GM21786 (cell line): Measurements from ENCODE around the gene GJA1.
"Not testable (repeated sequence)": the region's sequence is repeated elsewhere in the genome, so short reads cannot be mapped to it uniquely, and the experiment has no call there.

Source experiments
- ATAC-seq: cut with Tn5 transposase; IDR thresholded peaks from one replicate; pipeline ENCODE4 v1.9.1; 2021; ENCODE audit not compliant: unreplicated experiment

The GJA1 gene

DNA sequence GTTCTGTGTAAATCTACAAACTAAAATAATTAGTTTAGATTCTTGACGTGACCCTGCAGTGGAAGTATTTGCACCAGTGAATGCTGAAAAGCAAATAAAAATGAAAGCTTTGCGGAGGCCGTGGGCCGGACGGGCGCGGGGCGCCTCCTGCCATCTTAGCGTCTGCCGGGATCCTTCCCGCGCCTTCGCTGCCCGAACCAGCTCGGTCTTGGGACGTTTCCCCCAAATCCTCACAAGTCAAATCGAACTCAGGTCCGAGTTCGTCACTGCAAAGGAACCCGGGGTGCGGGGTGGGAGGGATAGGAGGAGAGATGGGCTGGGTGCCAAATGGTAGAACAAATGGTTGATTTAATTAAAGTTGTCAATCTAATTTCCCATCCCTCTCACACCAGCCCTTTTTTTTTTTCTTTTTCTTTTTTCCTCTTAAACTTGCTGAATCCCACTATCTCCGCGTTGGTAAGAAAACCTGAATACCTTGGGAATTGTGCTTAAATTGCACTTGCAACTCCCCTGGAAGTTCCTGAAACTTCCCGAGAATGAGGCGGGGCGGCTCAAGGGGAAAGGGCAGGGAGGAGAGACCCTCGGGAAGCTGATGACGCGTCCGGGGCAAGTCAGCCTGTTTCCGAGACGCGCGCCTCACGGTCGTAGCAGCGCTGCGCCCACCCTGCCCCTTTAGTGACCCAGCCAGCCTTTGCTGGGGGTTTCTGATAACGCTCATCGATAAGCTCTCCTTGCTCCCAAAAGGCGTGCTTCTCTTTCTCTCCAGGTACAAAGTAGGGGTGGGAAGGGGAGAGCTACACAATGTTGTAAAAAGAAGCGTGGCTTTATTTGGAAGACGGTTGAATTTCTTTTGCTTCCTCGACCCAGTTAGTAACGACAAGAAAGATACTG lies 1.8 kb downstream of the GJA1 start:
- no peak for ATAC-seq

DNA sequence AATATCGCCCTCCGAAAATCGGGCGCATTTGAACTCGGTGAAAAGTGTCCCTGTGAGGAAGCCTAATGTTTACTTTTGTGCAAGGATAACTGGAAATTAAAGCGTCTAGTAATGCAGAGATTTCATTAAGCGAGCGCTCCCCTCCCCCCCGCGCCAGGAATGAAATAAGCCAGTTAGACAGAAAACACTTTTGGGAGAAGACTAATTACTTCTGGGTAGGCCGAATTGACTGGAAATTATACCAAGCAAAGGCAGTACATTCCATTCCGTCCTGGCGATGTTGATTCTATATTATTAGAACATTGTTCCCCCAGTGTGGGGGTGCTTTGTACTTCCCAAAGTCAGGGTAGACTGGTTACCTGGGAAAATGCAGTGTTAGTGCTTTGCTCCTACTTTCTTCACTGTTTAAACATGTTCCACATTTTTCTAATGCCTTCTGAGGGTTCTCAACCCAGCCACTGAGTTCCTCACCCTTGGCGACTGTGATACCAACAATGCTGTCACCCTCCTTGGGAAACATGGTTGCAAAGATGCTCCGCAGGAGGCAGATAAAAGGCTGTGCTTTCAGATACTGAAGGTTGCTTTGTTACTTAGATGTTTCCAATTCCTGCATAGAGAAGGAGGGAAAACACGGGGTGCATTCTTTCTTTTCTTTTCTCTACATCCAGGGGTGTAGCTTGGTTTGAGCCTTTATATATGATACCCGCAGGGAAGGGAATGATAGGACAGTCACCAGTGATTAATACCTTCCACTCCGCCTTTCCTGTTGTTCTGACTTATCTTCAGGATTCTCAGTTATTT lies 2.6 kb downstream of the GJA1 start:
- no peak for ATAC-seq

DNA sequence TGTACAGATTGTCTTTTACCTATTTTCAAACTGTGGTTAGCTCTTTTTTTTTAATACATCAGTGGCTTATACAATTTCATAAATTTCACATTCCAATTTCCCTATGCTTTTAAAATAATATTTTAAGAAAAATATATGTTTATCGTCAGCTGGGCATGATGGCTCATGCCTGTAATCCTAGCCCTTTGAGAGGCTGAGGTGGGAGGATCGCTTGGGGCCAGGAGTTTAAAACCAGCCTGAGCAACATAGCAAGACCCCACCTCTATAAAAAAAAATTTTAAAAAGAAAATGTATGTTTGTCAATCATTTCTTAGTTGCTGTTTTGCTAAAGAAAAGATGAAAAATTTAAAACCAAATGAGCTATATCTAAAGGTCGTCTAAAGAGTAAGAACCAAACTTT lies 3.4 kb downstream of the GJA1 start:
- ATAC-seq = no peak

GRCh38 chr6:121439475-121439874 lies 4.0 kb downstream of the GJA1 start:
- no peak for ATAC-seq

DNA sequence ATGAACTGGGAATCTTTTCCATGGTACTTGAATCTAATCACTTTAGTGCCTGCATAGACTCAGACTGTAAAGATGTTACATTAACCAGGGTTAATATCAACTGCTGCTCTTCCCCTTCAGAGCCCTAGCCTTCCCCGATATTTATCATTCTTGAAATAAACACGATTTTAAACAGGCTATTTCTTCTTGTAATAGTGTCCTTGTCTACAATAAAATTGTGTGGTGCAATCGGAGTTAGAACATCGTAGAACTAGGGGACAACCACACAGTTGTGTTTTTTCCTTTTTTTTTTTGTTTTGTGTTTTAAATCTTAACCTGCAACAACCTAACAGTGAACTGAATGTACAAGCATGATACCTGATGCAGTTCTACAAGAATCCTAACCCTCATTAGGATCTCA lies 4.5 kb downstream of the GJA1 start:
- ATAC-seq = no peak

DNA sequence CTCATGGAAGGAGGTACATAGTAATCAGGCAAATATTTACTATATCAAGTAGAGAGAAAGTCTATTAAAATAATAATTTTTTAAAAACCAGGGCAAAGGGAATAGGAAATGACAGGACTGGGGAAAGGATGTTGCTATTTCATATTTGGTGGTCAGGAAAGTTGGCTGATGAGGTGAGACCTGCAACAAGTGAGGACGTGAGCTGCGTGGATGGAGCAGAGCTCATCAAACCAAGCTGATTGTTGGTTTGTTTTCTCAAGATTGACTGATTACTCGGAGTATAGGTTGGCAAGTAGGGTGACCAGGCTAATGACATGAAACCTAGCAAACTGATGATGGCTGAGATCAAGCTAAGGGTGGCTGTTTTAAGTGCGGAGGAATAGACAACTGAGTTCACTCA lies 6.0 kb downstream of the GJA1 start:
- no peak for ATAC-seq

- ATAC-seq = no peak
Observed at GRCh38 chr6:121442576-121442975, 7.1 kb downstream of the GJA1 start.

GRCh38 chr6:121443971-121444541 lies 8.6 kb downstream of the GJA1 start:
- ATAC-seq = no peak

DNA sequence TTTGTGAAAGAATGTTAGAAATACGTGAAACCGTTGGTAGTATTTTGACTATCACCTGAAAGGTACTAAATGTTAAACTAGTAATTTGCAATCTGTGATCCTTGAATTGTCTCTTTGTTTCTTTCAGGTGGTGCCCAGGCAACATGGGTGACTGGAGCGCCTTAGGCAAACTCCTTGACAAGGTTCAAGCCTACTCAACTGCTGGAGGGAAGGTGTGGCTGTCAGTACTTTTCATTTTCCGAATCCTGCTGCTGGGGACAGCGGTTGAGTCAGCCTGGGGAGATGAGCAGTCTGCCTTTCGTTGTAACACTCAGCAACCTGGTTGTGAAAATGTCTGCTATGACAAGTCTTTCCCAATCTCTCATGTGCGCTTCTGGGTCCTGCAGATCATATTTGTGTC lies 11.3 kb downstream of the GJA1 start:
- ATAC-seq = not testable (repeated sequence)

DNA sequence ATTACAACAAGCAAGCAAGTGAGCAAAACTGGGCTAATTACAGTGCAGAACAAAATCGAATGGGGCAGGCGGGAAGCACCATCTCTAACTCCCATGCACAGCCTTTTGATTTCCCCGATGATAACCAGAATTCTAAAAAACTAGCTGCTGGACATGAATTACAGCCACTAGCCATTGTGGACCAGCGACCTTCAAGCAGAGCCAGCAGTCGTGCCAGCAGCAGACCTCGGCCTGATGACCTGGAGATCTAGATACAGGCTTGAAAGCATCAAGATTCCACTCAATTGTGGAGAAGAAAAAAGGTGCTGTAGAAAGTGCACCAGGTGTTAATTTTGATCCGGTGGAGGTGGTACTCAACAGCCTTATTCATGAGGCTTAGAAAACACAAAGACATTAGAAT lies 12.3 kb downstream of the GJA1 start:
- not testable (repeated sequence) for ATAC-seq

DNA sequence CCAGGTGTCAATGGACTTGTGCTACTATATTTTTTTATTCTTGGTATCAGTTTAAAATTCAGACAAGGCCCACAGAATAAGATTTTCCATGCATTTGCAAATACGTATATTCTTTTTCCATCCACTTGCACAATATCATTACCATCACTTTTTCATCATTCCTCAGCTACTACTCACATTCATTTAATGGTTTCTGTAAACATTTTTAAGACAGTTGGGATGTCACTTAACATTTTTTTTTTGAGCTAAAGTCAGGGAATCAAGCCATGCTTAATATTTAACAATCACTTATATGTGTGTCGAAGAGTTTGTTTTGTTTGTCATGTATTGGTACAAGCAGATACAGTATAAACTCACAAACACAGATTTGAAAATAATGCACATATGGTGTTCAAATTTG lies 13.1 kb downstream of the GJA1 start:
- ATAC-seq = not testable (repeated sequence)

DNA sequence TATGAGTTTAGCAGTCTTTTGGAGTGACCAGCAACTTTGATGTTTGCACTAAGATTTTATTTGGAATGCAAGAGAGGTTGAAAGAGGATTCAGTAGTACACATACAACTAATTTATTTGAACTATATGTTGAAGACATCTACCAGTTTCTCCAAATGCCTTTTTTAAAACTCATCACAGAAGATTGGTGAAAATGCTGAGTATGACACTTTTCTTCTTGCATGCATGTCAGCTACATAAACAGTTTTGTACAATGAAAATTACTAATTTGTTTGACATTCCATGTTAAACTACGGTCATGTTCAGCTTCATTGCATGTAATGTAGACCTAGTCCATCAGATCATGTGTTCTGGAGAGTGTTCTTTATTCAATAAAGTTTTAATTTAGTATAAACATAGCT lies 13.9 kb downstream of the GJA1 start:
- no peak for ATAC-seq

- no peak for ATAC-seq
Observed at GRCh38 chr6:121450242-121450641, 14.8 kb downstream of the GJA1 start.

GRCh38 chr6:121451250-121451649 lies 15.8 kb downstream of the GJA1 start:
- no peak for ATAC-seq

DNA sequence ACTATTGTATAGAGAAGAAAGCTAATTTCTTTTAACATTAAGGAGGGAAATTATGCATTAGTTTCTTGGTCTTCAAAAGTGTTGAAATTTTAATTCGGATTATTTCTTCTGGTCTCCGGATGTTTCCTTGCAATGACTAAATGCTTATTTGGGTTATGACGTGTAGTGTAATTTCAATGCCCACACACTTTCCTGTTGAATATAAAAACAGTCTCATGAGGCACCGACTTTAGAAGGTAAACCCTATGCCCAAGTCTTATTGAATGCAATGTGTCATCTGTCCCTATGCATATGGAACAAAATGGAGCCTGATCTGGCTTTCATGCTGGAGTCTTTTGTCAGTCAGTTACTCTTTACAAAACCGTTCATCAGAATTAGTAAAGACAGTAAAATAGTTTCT lies 17.7 kb downstream of the GJA1 start:
- ATAC-seq = no peak

- peak; percentile 55 for ATAC-seq
Observed at GRCh38 chr6:121460170-121460569, 24.7 kb downstream of the GJA1 start.

DNA sequence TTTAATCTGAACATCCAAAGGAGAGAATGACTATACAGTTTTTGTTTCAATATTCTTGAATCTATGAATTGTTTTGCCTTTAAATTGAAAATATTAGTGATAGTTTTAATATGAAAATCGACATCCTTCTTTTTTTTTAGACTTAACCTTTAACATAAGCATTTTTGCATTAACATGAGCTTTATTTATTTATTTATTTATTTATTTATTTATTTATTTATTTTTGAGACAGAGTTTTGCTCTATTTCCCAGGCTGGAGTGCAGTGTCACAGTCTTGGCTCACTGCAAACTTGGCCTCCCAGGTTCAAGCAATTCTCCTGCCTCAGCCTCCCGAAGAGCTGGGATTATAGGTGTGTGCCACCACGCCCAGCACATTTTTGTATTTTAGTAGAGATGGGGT lies 27.6 kb downstream of the GJA1 start:
- ATAC-seq = no peak

DNA sequence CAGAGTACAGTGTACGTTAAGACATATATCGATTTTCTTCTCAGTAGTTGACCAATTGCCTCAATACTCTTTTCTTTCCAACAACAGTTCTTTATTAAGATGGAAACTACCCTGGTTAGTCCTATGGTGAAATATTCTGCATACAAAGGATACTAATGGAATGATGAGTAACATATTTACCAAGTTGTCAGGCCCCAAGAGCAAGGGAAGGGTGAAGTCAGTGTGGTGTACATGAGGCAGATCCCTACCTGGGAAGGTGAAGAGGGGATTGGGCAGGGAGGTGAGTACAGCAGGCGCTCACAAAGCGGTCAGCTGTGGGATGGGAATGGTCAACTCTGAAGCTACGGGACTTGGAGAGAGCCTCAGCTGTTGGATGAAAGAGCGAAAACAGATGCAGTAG lies 29.7 kb downstream of the GJA1 start:
- ATAC-seq = no peak

DNA sequence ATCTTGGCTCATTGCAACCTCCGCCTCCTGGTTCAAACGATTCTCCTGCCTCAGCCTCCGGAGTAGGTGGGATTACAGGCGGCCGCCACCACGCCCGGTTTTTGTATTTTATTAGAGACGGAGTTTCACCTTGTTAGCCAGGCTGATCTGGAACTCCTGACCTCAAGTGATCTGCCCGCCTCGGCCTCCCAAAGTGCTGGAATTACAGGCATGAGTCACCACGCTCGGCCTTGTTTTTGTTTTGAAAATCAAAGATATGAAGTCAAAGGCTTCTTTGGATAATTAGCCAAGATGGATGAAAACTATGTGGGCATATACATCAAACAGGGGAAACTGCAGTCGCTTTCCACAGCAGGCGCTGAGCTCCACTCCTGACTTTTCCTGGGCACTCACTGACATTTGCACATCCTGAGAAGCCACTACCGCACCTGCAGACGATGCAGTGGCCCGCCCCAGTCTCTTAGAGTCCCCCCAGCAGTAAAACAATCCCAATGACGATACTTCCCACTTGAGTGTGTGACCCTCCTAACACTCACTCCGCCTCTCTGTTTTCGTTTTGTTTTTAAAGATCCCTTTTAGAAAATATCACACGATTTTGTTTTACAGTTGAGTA lies 44.1 kb downstream of the GJA1 start:
- ATAC-seq = no peak

DNA sequence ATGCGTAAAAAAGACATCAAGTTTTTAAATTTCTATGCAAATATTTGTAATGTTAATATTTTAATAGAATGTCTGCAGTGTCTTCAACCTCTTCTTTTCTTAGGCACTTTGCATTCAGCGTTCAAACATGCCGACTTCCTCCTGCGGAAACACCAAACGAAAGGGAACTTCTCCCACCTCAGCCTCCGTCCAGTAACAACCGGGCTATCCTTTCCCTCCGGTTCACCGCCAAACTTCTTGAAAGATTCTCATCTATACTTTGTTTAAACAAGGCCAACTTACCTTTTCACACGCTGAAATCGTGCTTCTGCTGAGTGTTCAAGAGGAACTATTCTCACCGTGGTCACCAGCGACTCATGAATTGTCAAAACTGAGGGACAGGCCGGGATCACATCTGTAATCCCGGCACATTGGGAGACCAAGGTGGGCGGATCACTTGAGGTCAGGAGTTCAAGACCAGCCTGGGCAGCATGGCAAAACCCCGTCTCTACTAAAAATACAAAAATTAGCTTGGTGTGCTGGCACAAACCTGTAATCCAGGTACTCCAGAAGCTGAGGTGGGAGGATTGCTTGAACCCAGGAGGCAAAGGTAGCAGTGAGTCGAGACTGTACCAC lies 44.8 kb downstream of the GJA1 start:
- no peak for ATAC-seq
